Activated CD4-positive, alpha-beta memory T cell treated with anti-CD3 and anti-CD28 coated beads for 36 hours (primary cell): ENCODE results near the gene NSUN3. TPM values are rescaled to one million over a fixed set of nuclear protein-coding genes. Genes with fewer than 3 reads are reported as not detected.

Experiments
- CTCF ChIA-PET: fragments of 350-600 bp; sonication (Branson Sonifier 250); formaldehyde crosslinking; loops from one replicate; lab custom pipeline; 2021; ENCODE audit warnings: antibody characterized with exemption, inconsistent platforms; lab: Charles Lee
- POLR2A ChIA-PET: fragments of 350-600 bp; sonication (Branson Sonifier 250); formaldehyde crosslinking; loops from one replicate; lab custom pipeline; 2021; ENCODE audit warnings: antibody characterized with exemption; lab: Charles Lee
- DNase-seq: peaks from one replicate; pipeline ENCODE4 v3.0.0-alpha.2; 2020
- H3K27ac Mint-ChIP-seq: one replicate; pipeline ENCODE4 v1.8.0; 2021; ENCODE audit warnings: mixed read lengths
- H3K27me3 Mint-ChIP-seq: one replicate; pipeline ENCODE4 v1.8.0; 2021; ENCODE audit warnings: mixed read lengths
- H3K36me3 Mint-ChIP-seq: one replicate; pipeline ENCODE4 v1.8.0; 2021; ENCODE audit warnings: mixed read lengths
- H3K4me1 Mint-ChIP-seq: one replicate; pipeline ENCODE4 v1.8.0; 2021; ENCODE audit warnings: low read depth, mixed read lengths
- H3K4me3 Mint-ChIP-seq: one replicate; pipeline ENCODE4 v1.8.0; 2021; ENCODE audit warnings: mild to moderate bottlenecking, mixed read lengths
- H3K9me3 Mint-ChIP-seq: one replicate; pipeline ENCODE4 v1.8.0; 2021; ENCODE audit warnings: mixed read lengths
- intact Hi-C: fragments of 100-400 bp; cut with micrococcal nuclease; formaldehyde crosslinking; loops from one replicate; pipeline ENCODE4 v1.15.1; 2023
- total RNA-seq, 2 experiments: library from RNA; stranded (reverse); gene quantifications; one replicate each; pipeline ENCODE4 v1.2.3, GENCODE V29; 2021

Gene NSUN3
- total RNA-seq, 2 experiments from 2014 or later = 15.3 to 16.2 TPM

DNA sequence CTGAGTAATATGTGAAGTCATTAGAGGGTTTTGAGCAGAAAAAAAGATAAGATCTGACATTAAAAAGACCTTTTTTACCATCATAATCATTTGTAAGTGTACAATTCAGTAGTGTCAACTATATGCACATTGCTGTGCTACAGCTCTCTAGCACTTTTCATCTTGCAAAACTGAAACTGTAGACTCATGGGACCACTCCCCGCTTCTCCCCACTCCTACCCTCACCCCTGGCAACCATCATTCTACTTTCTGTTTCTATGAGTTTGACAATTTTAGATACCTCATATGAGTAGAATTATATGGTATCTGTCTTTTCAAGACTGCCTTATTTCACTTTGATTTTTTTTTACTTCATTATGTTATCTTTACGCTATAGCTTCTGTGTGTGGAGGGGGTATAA is 112.8 kb downstream of the NSUN3 start:
- POLR2A ChIA-PET = no interaction called here
- no peak overlapping the region for H3K27ac Mint-ChIP-seq
- no peaks in the 10 kb centered on the region for H3K9me3 Mint-ChIP-seq
- peaks cover 2% of the 10 kb centered on the region for H3K27me3 Mint-ChIP-seq
- H3K4me1 Mint-ChIP-seq = no peaks in the 10 kb centered on the region
- intact Hi-C loops = no loop called here
- no peaks in the 10 kb centered on the region for H3K36me3 Mint-ChIP-seq
- no peak for DNase-seq
- H3K4me3 Mint-ChIP-seq = no peak overlapping the region
- CTCF ChIA-PET = no interaction called here

DNA sequence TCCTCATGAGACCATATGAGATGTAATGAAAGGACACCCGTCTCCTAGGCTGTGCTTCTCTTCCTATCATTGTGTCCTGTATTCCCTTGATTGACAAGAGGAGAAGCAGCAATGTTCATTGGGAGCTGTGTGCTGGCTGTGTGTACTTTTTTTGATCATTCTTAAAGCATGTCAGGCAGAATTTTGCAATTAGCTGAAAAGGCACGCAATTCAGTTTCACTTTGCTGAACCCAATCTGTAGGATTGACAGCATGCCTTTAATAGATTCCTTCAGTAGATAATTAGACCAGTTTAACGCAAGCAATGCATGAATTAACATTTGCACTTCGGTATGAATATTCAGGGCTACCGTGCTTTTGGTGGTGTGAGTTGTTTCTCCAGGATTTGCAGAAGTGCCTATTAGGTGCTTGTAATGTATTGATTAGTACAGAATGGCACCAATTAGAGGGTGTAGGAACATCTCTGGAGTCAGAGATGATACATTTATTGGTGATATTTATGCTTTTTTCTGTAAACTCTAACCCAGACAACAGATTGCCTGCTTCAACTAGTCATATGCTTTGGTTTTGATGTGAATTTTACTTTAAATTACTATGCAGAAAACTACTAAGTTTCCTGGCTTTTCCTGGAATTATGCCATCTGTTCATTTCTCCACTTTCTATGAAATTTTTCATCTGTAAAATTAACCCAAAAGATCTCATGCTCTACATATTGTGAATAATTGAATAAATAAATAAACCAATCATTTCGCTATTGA is 114.3 kb downstream of the NSUN3 start:
- no peak for DNase-seq
- Mint-ChIP-seq H3K27ac (no peak overlapping the region), H3K27me3 (peaks cover 2% of the 10 kb centered on the region), H3K36me3 (no peaks in the 10 kb centered on the region), H3K9me3 (no peaks in the 10 kb centered on the region), H3K4me3 (no peak overlapping the region), H3K4me1 (no peaks in the 10 kb centered on the region)
- CTCF ChIA-PET = no interaction called here
- intact Hi-C loops = no loop called here
- POLR2A ChIA-PET = no interaction called here

Other genes with a start within 250 kb of the NSUN3 start
- 1 to 10 TPM in 1 of 2 experiments, under 1 TPM in 1; 0.82 to 1.7 TPM for gene PROS1, start 89.2 kb upstream of the NSUN3 start, total RNA-seq
- 10 to 100 TPM; 12.0 to 12.9 TPM for gene ARL13B, start 82.9 kb upstream of the NSUN3 start, total RNA-seq
- not detected for gene STX19, start 34.5 kb upstream of the NSUN3 start, total RNA-seq
- 1 to 10 TPM; 6.8 to 9.7 TPM for gene DHFR2, start 145 bp upstream of the NSUN3 start, total RNA-seq